ENCODE measurements around the gene FAM124A. TPM values are rescaled to one million over a fixed set of nuclear protein-coding genes. Genes with fewer than 3 reads are reported as not detected.

FAM124A gene, protein sequence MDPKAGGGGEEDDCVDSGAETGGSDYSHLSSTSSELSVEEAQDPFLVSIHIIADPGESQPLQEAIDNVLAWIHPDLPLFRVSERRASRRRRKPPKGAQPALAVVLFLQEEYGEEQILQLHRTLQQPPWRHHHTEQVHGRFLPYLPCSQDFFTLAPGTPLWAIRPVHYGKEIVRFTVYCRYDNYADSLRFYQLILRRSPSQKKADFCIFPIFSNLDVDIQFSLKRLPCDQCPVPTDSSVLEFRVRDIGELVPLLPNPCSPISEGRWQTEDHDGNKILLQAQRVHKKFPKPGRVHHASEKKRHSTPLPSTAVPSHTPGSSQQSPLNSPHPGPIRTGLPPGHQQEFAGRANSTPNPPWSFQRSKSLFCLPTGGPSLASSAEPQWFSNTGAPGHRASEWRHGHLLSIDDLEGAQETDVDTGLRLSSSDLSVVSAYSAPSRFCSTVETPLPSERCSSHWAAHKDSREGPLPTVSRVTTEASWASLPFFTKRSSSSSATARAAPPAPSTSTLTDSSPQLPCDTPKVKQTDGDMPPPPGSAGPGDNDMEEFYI
- 2.0 to 2.6 TPM (median 2.4 TPM) in 5 replicates for total RNA-seq (2022; extraction: Qiagen RNA extraction; ENCODE audit: low read depth)

DNA sequence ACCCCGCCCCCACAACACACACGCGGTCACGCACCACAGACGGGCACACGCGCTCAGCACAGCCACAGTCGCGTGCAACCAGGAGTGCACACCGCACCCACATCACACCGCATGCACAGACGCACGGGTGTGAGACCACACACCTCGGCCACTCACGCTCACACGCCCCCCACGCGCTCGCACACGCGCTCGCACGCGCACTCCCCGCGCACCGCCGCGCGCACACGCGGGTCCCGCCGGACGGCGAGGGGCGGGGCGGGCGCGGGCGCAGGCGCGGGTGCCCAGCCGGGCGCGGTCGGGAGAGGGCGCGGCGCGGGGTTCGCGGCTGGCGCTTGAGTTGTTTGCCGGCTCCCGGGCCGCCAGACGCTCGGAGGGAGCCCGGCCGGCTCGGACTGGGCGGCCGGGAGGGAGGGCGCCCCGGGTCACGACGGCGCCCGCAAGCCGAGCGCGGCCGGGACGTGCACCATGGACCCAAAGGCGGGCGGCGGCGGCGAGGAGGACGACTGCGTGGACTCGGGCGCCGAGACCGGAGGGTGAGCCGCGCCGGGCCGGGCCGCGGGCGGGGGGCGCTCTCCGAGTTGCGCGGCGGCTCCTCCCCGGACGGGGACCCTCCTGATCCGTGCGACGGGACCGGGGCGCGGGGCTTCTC, at the start of gene FAM124A:
TSS of gene FAM124A (plus strand) at position 362 of the 649 bp plus-strand sequence. CDS start at position 466, 104 bp downstream.

Other genes starting within 250 kb of the FAM124A start
- gene C13orf42, start 111.1 kb upstream of the FAM124A start, total RNA-seq (2022; extraction: Qiagen RNA extraction; ENCODE audit: low read depth) = not detected in 5 replicates
- 0.05 TPM in 1 of 5 replicates, not detected in the others for gene SERPINE3, start 117.3 kb downstream of the FAM124A start, total RNA-seq (2022; extraction: Qiagen RNA extraction; ENCODE audit: low read depth)
- gene INTS6, start 230.6 kb downstream of the FAM124A start, total RNA-seq (2022; extraction: Qiagen RNA extraction; ENCODE audit: low read depth) = 9.5 to 11.4 TPM (median 10.0 TPM) in 5 replicates